ENCODE data around the gene NLK.

GRCh38 chr17:28041068-28041843 lies 1.2 kb upstream of the NLK start:
- TF ChIP-seq POLR2A (IDR thresholded peaks at IDR 0.05; ENCODE audit: low read depth, low read length) (peak; percentile 87), CTCF (IDR thresholded peaks at IDR 0.05; ENCODE audit: extremely low read depth in 1 of 2, insufficient read depth in 1 of 2, low read depth in 1 of 2, low read length in 2 of 2) (no peak), POLR2AphosphoS5 (IDR thresholded peaks at IDR 0.05; ENCODE audit: insufficient read depth, low read depth, low read length) (peak; percentile 89), EZH2 (IDR thresholded peaks at IDR 0.05; ENCODE audit: borderline replicate concordance, low read depth, low read length, severe bottlenecking) (no peak)

Measured in endothelial cell of umbilical vein (primary cell).